ENCODE data around the gene CCDC33.

The CCDC33 gene

DNA sequence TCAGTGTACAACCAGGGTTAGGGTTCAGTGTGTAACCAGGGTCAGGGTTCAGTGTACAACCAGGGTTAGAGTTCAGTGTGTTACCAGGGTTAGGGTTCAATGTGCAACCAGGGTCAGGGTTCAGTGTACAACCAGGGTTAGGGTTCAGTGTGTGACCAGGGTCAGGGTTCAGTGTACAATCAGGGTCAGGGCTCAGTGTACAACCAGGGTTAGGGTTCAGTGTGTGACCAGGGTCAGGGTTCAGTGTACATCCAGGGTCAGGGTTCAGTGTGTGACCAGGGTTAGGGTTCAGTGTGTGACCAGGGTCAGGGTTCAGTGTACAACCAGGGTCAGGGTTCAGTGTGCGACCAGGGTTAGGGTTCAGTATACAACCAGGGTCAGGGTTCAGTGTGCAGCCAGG is 98.0 kb downstream of the CCDC33 start:
- H3K27ac ChIP-seq (ENCODE audit: low read depth, low read length) = no peak overlapping the region
- H3K36me3 ChIP-seq (ENCODE audit: control insufficient read depth, insufficient read depth, low read length) = no peaks in the 10 kb centered on the region
- H3K9ac ChIP-seq (ENCODE audit: low read length) = no peak overlapping the region
- H3K27me3 ChIP-seq (ENCODE audit: control insufficient read depth, insufficient read depth, low read length) = no peaks in the 10 kb centered on the region
- H3K4me1 ChIP-seq (ENCODE audit: control insufficient read depth, insufficient read depth, low read length) = no peaks in the 10 kb centered on the region
- no peak overlapping the region for H3K4me3 ChIP-seq (ENCODE audit: low read length)

DNA sequence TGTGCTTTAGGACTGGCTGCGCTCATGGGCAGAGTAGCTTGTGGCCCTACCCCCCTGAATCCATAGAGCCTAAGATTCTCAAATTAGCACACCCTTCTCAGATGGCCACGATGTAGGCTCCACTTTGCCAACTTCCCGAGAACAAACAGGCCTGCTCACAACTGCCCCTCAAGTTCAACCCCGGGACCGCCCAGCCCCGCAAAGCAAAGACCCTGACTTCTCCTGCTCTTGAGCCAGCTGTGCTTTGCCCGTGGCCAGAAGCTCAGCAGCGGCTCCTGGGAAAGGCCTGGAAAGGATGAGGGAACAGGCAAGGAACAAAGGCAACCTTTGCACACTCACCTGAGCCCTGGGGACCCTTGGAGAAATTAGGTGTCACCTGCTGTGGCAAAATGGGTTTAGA is 99.3 kb downstream of the CCDC33 start:
- no peaks in the 10 kb centered on the region for H3K36me3 ChIP-seq (ENCODE audit: control insufficient read depth, insufficient read depth, low read length)
- no peaks in the 10 kb centered on the region for H3K27me3 ChIP-seq (ENCODE audit: control insufficient read depth, insufficient read depth, low read length)
- H3K9ac ChIP-seq (ENCODE audit: low read length) = no peak overlapping the region
- no peaks in the 10 kb centered on the region for H3K4me1 ChIP-seq (ENCODE audit: control insufficient read depth, insufficient read depth, low read length)
- H3K4me3 ChIP-seq (ENCODE audit: low read length) = no peak overlapping the region
- no peak overlapping the region for H3K27ac ChIP-seq (ENCODE audit: low read depth, low read length)

DNA sequence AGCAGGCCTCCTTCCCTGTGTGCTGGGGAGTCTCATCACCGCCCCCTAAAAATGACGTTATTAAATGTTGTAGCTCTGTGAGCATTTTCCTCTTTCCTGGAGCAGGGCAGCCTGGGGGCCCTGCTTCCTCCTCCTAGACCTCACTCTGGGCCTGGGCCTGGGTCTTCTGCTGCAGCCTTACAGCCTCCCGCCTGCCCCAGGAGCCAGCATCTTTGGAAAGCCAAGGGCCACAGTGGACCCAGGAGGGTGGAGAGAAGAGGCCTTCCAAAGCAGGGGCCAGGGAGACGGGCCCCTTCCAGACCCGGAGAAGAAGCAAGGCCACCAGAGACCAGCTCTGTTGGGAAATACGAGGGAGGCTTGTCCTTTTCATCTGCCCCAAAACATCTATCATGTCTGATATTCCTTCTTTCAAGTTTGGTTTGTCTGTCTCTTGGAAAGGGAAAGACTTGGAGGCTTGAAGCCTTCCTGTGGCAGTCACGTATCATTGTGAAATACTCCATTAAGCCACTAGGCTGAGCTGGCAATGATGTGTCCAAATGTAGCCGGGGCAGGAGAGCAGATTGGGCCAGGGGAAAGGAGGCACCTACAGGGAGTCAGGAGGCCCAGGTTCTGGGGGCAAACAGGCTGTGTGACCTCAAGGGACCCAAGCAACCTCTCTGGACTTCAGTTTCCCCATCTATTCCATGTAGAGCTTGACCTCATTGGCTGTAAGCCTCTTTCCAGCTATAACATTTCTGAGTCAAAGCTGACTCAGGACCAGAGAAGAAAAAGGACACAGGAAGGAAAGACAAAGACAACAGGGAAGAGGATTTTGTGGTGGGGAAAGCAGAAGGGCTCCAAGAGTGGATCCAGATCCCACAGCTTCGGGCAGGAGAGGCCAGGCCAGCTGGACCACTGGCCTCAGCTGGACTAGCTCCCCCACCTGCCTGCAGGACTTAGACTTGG is 100.2 kb downstream of the CCDC33 start:
- Histone ChIP-seq H3K4me3 (ENCODE audit: low read length) (no peak overlapping the region), H3K27ac (ENCODE audit: low read depth, low read length) (no peak overlapping the region), H3K9ac (ENCODE audit: low read length) (no peak overlapping the region), H3K36me3 (ENCODE audit: control insufficient read depth, insufficient read depth, low read length) (no peaks in the 10 kb centered on the region), H3K4me1 (ENCODE audit: control insufficient read depth, insufficient read depth, low read length) (no peaks in the 10 kb centered on the region), H3K27me3 (ENCODE audit: control insufficient read depth, insufficient read depth, low read length) (no peaks in the 10 kb centered on the region)

DNA sequence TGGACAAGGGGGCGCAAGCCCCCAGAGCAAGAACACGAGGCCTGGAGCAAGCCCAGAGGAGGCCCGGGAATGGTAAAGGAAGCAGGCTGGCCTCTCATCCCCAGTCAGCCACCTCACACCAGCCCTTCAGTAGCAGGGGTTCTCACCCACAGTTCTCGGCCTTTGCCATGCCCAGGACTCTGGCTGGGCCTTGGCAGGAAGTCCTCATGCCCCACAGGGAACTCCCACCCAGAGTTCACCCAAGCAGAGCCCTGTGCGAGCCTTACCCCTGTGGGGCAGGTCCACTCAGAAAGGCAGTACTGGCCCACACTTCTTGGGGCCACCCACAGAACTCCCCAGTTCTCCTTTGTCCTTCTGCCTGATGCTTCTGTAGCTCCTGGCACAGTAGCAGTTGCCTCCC is 101.0 kb downstream of the CCDC33 start:
- Histone ChIP-seq H3K4me3 (ENCODE audit: low read length) (no peak overlapping the region), H3K36me3 (ENCODE audit: control insufficient read depth, insufficient read depth, low read length) (no peaks in the 10 kb centered on the region), H3K27me3 (ENCODE audit: control insufficient read depth, insufficient read depth, low read length) (no peaks in the 10 kb centered on the region), H3K4me1 (ENCODE audit: control insufficient read depth, insufficient read depth, low read length) (no peaks in the 10 kb centered on the region), H3K27ac (ENCODE audit: low read depth, low read length) (no peak overlapping the region), H3K9ac (ENCODE audit: low read length) (no peak overlapping the region)

DNA sequence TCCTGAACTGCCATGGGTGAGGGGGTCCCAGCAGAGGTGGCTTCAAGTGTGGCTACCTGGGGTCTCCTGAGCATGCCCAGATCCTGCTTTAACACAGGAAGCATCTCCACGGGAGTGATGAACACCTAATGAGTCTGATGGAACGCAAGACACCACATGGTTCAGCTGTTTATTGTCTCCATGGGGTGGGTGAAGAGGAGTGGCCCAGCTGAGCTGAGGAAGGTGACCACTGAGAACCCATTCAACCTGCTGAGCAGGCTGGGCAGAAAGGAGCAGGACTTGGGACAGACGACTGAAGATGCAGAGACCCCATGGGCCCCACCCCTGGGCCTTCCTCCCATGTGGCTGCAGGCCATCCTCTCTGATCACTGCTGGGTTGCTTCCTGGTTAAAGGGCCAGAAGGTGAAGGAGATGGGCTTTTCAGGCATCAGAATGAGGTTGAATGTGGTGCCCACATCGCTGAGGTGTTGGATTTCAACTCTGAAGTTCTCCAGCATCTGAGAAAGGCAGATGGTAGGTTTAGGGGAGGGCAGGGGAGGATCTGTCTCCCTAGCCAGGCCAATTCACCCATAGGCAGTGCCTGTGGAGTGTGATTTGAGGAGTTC is 101.6 kb downstream of the CCDC33 start:
- H3K36me3 ChIP-seq (ENCODE audit: control insufficient read depth, insufficient read depth, low read length) = no peaks in the 10 kb centered on the region

DNA sequence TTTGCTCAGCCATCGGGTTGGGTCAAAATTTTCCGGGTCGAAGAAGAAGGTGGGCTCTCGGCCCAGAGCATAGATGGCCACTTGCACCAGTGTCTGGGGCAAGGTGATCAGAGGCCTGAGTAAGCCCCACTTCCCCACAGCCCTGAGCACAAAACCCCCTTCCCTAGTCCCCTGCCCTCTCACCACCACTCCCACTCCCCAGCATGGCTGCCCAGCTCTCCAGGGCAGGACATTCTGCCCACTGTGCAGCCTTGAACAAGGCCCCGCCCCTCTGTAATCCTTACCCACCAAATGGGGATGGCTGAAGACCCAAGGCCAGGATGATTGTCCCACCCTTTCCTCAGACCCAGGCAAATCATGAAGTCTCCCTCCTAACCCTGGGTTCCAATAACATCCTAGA is 102.5 kb downstream of the CCDC33 start:
- Histone ChIP-seq H3K27ac (ENCODE audit: low read depth, low read length) (no peak overlapping the region), H3K4me1 (ENCODE audit: control insufficient read depth, insufficient read depth, low read length) (no peaks in the 10 kb centered on the region), H3K27me3 (ENCODE audit: control insufficient read depth, insufficient read depth, low read length) (no peaks in the 10 kb centered on the region), H3K9ac (ENCODE audit: low read length) (no peak overlapping the region), H3K36me3 (ENCODE audit: control insufficient read depth, insufficient read depth, low read length) (no peaks in the 10 kb centered on the region), H3K4me3 (ENCODE audit: low read length) (no peak overlapping the region)

More for the DNA sequence above, 101.6 kb downstream of the CCDC33 start:
- Histone ChIP-seq H3K4me3 (ENCODE audit: low read length) (no peak overlapping the region), H3K9ac (ENCODE audit: low read length) (no peak overlapping the region), H3K27me3 (ENCODE audit: control insufficient read depth, insufficient read depth, low read length) (no peaks in the 10 kb centered on the region), H3K27ac (ENCODE audit: low read depth, low read length) (no peak overlapping the region), H3K4me1 (ENCODE audit: control insufficient read depth, insufficient read depth, low read length) (no peaks in the 10 kb centered on the region)

DNA sequence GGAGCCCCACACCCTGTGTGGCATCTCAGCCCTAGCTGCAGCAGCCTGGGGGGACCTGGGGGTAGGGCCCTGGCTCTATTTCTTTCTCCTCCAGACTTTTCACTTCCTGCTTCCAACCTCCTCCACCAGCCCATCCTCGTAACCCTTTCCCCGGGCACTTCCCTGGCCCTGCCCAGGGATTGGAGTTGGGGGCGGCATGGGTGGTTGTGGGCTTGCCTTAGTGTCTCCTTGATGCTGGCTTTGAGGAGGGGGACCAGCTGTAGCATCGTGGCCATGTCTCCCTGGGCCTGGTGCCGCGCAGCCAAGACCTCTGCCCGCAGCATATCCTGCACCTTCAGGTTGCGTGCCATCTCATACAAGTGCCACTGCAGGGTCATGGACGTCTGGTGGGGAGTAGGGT is 103.2 kb downstream of the CCDC33 start:
- no peak overlapping the region for H3K27ac ChIP-seq (ENCODE audit: low read depth, low read length)
- H3K4me3 ChIP-seq (ENCODE audit: low read length) = no peak overlapping the region
- no peaks in the 10 kb centered on the region for H3K4me1 ChIP-seq (ENCODE audit: control insufficient read depth, insufficient read depth, low read length)
- no peaks in the 10 kb centered on the region for H3K36me3 ChIP-seq (ENCODE audit: control insufficient read depth, insufficient read depth, low read length)
- H3K27me3 ChIP-seq (ENCODE audit: control insufficient read depth, insufficient read depth, low read length) = no peaks in the 10 kb centered on the region
- H3K9ac ChIP-seq (ENCODE audit: low read length) = no peak overlapping the region

DNA sequence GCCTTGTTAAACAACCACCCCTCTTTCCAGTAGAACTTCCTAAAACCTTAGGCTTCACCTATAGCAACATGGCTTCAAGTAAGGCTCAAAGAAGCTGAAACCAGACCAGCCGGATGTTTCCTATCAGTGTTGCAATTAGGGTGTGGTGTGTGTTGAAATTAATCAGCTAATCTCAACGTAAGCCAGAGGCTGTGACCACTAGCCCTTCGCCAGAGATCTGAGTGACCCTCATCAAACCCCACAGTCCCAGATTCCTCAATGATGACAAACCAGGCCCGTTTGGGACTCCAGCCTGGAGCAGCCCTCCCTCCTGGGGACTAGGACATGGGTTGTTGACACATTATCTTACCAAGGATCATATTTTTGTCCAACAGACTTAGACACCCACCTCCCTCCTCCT is 104.0 kb downstream of the CCDC33 start:
- Histone ChIP-seq H3K4me3 (ENCODE audit: low read length) (no peak overlapping the region), H3K27me3 (ENCODE audit: control insufficient read depth, insufficient read depth, low read length) (no peaks in the 10 kb centered on the region), H3K9ac (ENCODE audit: low read length) (no peak overlapping the region), H3K36me3 (ENCODE audit: control insufficient read depth, insufficient read depth, low read length) (no peaks in the 10 kb centered on the region), H3K27ac (ENCODE audit: low read depth, low read length) (no peak overlapping the region), H3K4me1 (ENCODE audit: control insufficient read depth, insufficient read depth, low read length) (no peaks in the 10 kb centered on the region)

DNA sequence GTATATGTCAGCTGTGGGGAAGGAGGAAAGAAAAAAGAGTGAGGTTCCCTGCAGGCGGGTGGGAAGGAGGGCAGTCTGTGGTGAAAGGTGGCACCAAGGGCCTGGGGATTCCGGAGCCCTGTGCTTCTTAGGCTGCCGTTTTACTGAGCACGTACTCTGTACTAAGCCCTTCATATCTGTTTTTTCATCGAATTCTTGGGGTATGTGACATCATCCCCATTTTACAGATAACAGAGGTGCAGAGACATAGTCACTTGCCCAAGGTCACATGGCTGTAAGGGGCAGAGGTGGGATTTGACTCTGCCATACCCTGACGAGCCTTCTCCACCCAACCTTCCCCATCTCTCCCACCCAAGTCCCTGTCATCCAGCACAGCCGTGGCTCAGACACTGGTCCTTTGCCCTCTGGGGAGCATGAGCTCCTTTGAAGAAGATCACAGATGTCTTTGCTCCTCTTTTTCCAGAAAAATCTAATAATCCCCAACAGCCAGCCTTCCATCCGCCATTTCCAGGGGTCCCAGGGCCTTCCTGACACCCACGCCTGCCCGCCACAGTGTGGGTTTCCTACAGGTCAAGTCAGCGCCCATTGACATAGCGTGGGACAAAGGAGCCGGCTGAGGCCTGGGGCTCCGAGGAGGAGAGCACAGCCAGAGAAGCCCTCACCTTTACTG is 107.1 kb downstream of the CCDC33 start:
- Histone ChIP-seq H3K9ac (ENCODE audit: low read length) (no peak overlapping the region), H3K27ac (ENCODE audit: low read depth, low read length) (no peak overlapping the region), H3K36me3 (ENCODE audit: control insufficient read depth, insufficient read depth, low read length) (no peaks in the 10 kb centered on the region), H3K4me1 (ENCODE audit: control insufficient read depth, insufficient read depth, low read length) (no peaks in the 10 kb centered on the region), H3K27me3 (ENCODE audit: control insufficient read depth, insufficient read depth, low read length) (no peaks in the 10 kb centered on the region), H3K4me3 (ENCODE audit: low read length) (no peak overlapping the region)

DNA sequence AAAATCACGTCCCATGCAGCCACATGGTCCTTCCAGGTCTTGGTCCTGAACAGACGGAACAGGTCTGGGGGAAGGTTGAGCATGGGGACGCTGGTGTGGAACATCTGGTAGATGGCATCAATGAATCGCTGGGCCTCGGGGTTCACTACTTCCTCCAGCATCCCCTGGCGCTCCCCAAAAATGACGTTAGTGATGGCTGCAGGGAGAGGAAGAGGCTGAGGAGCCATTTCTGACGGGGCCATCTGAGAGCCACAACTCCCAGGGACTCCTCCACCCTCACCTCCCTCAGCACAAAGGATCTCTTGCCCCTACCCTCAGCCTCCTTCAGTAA is 107.6 kb downstream of the CCDC33 start:
- no peaks in the 10 kb centered on the region for H3K36me3 ChIP-seq (ENCODE audit: control insufficient read depth, insufficient read depth, low read length)
- H3K27me3 ChIP-seq (ENCODE audit: control insufficient read depth, insufficient read depth, low read length) = no peaks in the 10 kb centered on the region
- H3K4me1 ChIP-seq (ENCODE audit: control insufficient read depth, insufficient read depth, low read length) = no peaks in the 10 kb centered on the region
- H3K9ac ChIP-seq (ENCODE audit: low read length) = no peak overlapping the region
- H3K27ac ChIP-seq (ENCODE audit: low read depth, low read length) = no peak overlapping the region
- no peak overlapping the region for H3K4me3 ChIP-seq (ENCODE audit: low read length)

DNA sequence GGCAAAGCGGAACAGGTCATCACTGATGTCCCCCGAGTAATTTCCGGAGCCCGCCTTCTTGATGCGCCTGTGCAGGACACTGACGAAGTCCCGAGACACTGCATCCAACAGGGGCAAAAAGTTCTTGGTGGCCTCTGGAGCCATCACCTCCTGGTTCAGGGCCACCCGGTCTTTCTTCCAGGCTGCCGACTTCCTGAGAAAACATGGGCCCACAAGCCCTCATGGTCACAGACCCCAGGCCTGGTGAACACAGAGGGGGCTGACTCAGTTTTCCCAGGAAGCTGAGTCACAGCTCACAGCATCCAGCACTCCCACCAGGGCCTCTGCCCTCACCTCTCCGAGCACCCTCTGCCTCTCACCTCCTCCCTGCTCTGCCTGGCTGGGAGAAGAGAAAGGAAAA is 108.9 kb downstream of the CCDC33 start:
- Histone ChIP-seq H3K27ac (ENCODE audit: low read depth, low read length) (no peak overlapping the region), H3K36me3 (ENCODE audit: control insufficient read depth, insufficient read depth, low read length) (no peaks in the 10 kb centered on the region), H3K9ac (ENCODE audit: low read length) (no peak overlapping the region), H3K4me1 (ENCODE audit: control insufficient read depth, insufficient read depth, low read length) (no peaks in the 10 kb centered on the region), H3K4me3 (ENCODE audit: low read length) (no peak overlapping the region), H3K27me3 (ENCODE audit: control insufficient read depth, insufficient read depth, low read length) (no peaks in the 10 kb centered on the region)

DNA sequence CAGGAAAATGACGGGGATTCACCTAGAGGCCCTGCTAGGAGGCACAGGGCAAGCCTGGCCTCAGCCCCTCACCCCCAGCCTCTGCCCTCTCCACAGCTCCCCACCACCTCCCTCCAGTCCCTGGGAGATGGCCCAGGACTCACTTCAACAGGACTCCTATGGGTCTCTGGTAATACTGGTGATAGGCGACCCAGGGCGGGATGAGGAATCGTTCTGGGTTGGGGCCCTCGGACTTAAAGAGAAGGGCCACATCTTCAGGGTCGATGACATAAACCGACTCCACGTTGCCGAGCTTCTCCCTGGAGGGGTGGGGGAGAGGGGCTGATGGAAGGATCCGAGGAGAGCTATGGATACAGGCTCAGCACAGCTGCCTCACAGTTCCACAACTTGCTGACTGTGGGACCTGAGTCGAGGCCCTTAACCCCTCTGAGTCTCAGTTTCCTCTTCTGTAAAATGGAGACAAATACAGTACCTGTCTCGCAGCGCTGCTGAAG is 111.7 kb downstream of the CCDC33 start:
- no peaks in the 10 kb centered on the region for H3K4me1 ChIP-seq (ENCODE audit: control insufficient read depth, insufficient read depth, low read length)
- no peak overlapping the region for H3K27ac ChIP-seq (ENCODE audit: low read depth, low read length)
- H3K4me3 ChIP-seq (ENCODE audit: low read length) = no peak overlapping the region
- H3K9ac ChIP-seq (ENCODE audit: low read length) = no peak overlapping the region
- no peaks in the 10 kb centered on the region for H3K36me3 ChIP-seq (ENCODE audit: control insufficient read depth, insufficient read depth, low read length)
- no peaks in the 10 kb centered on the region for H3K27me3 ChIP-seq (ENCODE audit: control insufficient read depth, insufficient read depth, low read length)
